Calu3 (cell line): ENCODE data around the gene HIVEP1. TPM values are rescaled to one million over a fixed set of nuclear protein-coding genes. Genes with fewer than 3 reads are reported as not detected.

ENCODE experiments used
- BruUV-seq: library from RNA; stranded (reverse); fragments of 400-500 nt; replicated peaks from 2 replicates; lab custom pipeline; 2021; lab: Mats Ljungman, UMichigan
- CTCF ChIA-PET: fragments of 300-600 bp; sonication (Branson Sonifier 250); formaldehyde crosslinking; loops from one replicate; lab custom pipeline; 2022; ENCODE audit warnings: antibody characterized with exemption; lab: Charles Lee
- DNase-seq: peaks from one replicate; pipeline ENCODE4 v3.0.0; 2022
- H3K27ac Mint-ChIP-seq: one replicate; pipeline ENCODE4 v1.8.0; 2022; ENCODE audit warnings: mixed read lengths; ENCODE audit not compliant: unreplicated experiment
- H3K27me3 Mint-ChIP-seq: one replicate; pipeline ENCODE4 v1.8.0; 2022; ENCODE audit warnings: mixed read lengths; ENCODE audit not compliant: unreplicated experiment
- H3K36me3 Mint-ChIP-seq: one replicate; pipeline ENCODE4 v1.8.0; 2022; ENCODE audit warnings: mild to moderate bottlenecking, moderate library complexity, mixed read lengths; ENCODE audit not compliant: insufficient read depth, unreplicated experiment
- H3K4me1 Mint-ChIP-seq: one replicate; pipeline ENCODE4 v1.8.0; 2022; ENCODE audit warnings: mild to moderate bottlenecking, low read depth, mixed read lengths; ENCODE audit not compliant: unreplicated experiment
- H3K4me3 Mint-ChIP-seq: one replicate; pipeline ENCODE4 v1.8.0; 2022; ENCODE audit warnings: mild to moderate bottlenecking, low read depth, moderate library complexity, mixed read lengths; ENCODE audit not compliant: unreplicated experiment
- H3K9me3 Mint-ChIP-seq: one replicate; pipeline ENCODE4 v1.8.0; 2022; ENCODE audit warnings: low read depth, mixed read lengths; ENCODE audit not compliant: unreplicated experiment
- intact Hi-C: fragments of 100-400 bp; cut with micrococcal nuclease; formaldehyde crosslinking; loops from one replicate; pipeline ENCODE4 v1.10.0; 2022; ENCODE audit not compliant: unreplicated experiment
- total RNA-seq: library from RNA; stranded (reverse); gene quantifications from 2 replicates; pipeline ENCODE4 v1.2.3, GENCODE V29; 2022
- TF ChIP-seq, protein P1 (sequence below): fragments of 200-600 bp; IDR thresholded peaks from one replicate; pipeline ENCODE4 v1.8.0; 2022; ENCODE audit warnings: antibody characterized with exemption; ENCODE audit not compliant: unreplicated experiment

HIVEP1 gene
- total RNA-seq, 1 experiment from 2014 or later, result 16.1 TPM

DNA sequence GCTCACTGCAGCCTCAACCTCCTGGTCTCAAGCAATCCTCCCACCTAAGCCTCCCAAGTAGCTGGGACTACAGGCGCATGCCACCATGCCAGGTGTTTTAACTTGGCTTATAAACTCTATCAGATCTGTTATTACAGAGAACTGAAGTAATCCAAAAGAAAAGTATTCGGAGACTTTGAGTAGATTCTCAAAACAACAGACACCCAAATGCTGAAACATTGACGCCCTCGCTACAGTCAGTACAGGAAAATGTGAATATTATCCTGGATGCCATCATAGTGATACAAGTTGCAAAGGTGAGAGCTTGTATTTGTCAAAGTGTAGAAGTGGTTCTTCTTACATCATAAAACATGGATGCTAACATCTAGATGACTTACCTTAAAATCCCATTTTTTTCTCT is 169.4 kb downstream of the HIVEP1 start:
- H3K9me3 Mint-ChIP-seq, result no peaks in the 10 kb centered on the region
- DNase-seq, result no peak
- H3K4me1 Mint-ChIP-seq, result no peaks in the 10 kb centered on the region
- BruUV-seq, result no TSS peak
- H3K36me3 Mint-ChIP-seq, result no peaks in the 10 kb centered on the region
- H3K27me3 Mint-ChIP-seq, result no peaks in the 10 kb centered on the region
- intact Hi-C loops, result no loop called here
- CTCF ChIA-PET, result no interaction called here
- no peak overlapping the region for H3K27ac Mint-ChIP-seq
- TF ChIP-seq, protein P1, sequence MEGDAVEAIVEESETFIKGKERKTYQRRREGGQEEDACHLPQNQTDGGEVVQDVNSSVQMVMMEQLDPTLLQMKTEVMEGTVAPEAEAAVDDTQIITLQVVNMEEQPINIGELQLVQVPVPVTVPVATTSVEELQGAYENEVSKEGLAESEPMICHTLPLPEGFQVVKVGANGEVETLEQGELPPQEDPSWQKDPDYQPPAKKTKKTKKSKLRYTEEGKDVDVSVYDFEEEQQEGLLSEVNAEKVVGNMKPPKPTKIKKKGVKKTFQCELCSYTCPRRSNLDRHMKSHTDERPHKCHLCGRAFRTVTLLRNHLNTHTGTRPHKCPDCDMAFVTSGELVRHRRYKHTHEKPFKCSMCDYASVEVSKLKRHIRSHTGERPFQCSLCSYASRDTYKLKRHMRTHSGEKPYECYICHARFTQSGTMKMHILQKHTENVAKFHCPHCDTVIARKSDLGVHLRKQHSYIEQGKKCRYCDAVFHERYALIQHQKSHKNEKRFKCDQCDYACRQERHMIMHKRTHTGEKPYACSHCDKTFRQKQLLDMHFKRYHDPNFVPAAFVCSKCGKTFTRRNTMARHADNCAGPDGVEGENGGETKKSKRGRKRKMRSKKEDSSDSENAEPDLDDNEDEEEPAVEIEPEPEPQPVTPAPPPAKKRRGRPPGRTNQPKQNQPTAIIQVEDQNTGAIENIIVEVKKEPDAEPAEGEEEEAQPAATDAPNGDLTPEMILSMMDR, result no peak
- H3K4me3 Mint-ChIP-seq, result no peak overlapping the region

DNA sequence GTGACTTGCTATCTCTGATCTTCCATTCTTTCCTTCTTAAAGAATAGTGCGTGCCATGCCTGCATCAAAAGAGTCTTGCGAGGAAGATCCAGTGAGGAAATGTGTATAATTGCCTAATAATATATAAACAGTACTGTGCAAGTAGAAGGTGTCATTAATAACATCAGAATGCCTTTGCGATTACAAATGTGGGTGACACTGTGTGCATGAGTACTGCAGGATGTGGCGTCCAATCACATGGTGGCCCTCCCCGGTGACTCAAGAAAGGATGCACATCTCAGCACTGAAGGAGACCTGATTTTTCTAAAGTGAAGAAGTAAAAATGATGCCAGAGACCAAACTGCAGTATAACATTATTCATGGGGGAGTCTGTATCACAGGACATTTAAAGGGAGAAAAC is 170.6 kb downstream of the HIVEP1 start:
- TF ChIP-seq, protein P1, result no peak
- BruUV-seq, result no TSS peak
- no peaks in the 10 kb centered on the region for H3K4me1 Mint-ChIP-seq
- H3K27ac Mint-ChIP-seq, result no peak overlapping the region
- H3K27me3 Mint-ChIP-seq, result no peaks in the 10 kb centered on the region
- intact Hi-C loops, result no loop called here
- no peaks in the 10 kb centered on the region for H3K9me3 Mint-ChIP-seq
- DNase-seq, result no peak
- H3K36me3 Mint-ChIP-seq, result no peaks in the 10 kb centered on the region
- no peak overlapping the region for H3K4me3 Mint-ChIP-seq
- CTCF ChIA-PET, result no interaction called here

DNA sequence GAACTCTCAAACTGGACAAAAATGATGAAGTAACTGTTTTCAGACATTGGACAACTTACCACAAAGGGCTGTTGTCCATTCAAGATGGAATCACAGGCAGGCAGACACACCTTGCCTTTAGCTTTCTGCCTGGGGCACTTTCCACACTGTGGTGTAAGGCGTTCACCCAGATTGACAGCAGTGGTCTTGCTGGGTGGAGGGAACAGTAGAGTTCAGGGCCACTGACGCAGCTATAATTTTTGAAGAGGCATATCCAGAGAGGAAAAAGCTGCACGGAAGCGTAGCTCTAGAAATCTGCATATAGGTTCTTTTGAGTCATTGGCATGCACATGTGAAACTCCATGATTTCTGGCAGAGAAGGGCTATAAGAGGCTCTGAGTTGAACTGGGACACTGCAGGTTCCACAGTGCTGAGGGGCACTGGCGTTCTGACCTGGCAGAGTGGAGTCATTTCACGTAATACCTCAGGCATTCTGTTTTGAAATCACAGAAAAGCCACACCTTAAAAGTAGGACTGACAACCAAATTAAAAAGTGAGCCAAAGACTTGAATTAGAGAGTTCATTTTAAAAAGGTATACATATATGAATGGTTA is 173.1 kb downstream of the HIVEP1 start:
- H3K4me1 Mint-ChIP-seq, result no peaks in the 10 kb centered on the region
- no peaks in the 10 kb centered on the region for H3K9me3 Mint-ChIP-seq
- H3K27me3 Mint-ChIP-seq, result no peaks in the 10 kb centered on the region
- CTCF ChIA-PET, result no interaction called here
- no peak for DNase-seq
- H3K36me3 Mint-ChIP-seq, result no peaks in the 10 kb centered on the region
- no peak overlapping the region for H3K4me3 Mint-ChIP-seq
- no TSS peak for BruUV-seq
- TF ChIP-seq, protein P1, result no peak
- H3K27ac Mint-ChIP-seq, result no peak overlapping the region
- intact Hi-C loops, result no loop called here

DNA sequence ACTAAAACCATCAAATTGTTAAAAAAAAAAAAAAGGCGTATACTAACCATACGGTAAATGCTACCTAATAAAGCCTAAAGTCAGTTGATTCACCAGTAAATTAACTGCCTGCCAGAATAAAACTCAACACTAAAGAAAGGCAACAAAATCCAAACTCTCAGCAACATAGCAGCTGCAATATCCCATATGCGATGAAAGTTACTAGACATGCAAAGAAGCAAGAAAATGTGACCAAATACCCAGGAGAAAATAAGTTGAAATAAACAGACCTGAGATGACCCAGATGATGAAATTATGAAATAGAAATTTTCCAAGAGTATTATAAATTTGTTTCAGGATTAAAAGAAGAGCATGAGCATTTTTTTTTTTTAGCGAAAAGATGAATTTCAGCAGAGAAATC is 174.4 kb downstream of the HIVEP1 start:
- H3K4me3 Mint-ChIP-seq, result no peak overlapping the region
- TF ChIP-seq, protein P1, result no peak
- no peaks in the 10 kb centered on the region for H3K36me3 Mint-ChIP-seq
- H3K9me3 Mint-ChIP-seq, result no peaks in the 10 kb centered on the region
- no peak for DNase-seq
- no peak overlapping the region for H3K27ac Mint-ChIP-seq
- no peaks in the 10 kb centered on the region for H3K4me1 Mint-ChIP-seq
- H3K27me3 Mint-ChIP-seq, result no peaks in the 10 kb centered on the region
- CTCF ChIA-PET, result no interaction called here
- no TSS peak for BruUV-seq
- intact Hi-C loops, result no loop called here
